Fibroblast of skin of left biceps (primary cell): ENCODE results near the gene IL15RA.

ENCODE experiments used
- DNase-seq, 2 experiments: peaks; one replicate each; pipeline ENCODE4 v3.0.0-alpha.2; 2013; ENCODE audit warnings: low read depth in 2 of 2

Gene IL15RA

DNA sequence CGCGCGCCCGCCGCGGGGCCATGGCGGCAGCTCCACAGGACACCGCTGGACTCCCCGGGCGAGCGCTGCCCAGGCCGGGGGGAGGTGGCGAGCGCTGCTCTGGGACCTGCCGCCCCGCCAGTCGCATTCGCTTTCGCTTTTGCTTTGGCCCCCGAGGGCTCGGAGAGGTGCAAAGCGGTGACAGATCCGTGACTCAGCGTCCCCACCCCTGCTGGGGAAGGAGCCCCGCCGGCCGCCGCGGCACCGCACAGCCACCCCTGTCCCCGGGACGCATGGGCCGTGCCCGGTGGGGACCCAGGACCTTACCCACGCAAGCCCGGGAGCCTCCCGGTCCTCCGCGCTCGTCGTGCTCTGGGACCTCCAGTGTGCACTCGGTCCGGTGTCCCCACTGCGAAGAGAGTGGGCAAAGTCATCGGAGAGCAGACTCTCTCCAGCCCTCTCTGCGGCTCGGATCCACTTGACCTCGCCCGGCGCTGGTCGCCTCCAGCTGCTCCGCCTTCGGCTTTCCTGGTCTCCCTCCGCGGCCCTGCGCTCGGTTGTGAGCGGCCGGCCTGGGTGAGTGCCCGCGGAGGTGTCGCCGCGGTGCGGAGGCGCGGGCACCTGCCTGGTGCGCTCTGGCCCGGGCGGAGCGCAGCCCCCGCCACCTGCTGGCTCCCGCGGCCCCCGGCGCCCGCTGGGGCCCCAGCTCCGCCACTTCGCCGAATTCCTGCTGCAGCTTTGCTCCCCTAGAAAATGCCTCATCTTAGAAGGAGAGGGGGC, at the start of gene IL15RA:
Gene IL15RA (minus strand): TSS at position 73 of the 759 bp plus-strand sequence. CDS start 51 bp downstream, at position 22.
- no peak for DNase-seq

DNA sequence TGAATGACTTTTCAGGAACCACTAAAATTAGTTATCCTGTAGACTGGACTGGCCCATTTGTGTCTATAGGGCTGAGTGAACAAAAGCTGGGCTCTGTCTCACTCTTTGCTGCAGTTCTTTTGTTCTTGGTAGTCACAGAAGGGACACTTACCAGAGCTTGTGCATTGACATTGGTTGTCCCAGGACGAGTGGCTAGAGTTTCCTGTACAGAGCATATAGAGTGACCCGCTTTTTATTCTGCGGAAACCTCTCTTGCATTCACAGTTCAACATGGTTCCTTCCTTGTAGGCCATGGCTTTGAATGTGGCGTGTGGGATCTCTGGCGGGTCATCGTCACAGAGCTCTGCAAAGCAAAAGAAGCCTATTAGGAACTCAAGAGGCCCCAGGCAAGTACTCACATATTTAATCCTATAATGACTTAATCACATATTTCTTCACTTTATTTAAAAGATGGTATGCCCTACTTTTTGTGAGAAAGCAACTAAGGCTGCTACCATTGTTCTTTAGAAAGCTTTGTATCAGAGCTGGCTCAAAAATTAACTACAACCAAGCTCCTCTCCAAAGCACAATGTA, 48.4 kb upstream of the IL15RA start:
- no peak for DNase-seq

DNA sequence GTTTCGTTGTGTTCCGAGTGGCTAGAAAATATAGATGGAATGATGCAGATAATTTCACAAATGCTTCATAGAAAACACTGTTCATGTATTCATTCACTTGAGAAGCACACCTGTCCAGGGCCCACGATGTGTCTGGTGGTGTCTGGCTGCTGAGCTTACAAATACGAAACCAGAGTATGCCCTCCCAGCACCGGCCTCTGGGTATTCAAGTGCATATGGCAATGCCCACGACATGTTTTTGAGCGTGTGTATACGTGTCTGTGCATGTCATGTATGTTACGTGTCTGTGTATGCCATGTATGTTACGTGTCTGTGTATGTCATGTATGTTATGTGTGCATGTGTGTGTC, 47.0 kb upstream of the IL15RA start:
- DNase-seq: no peak

DNA sequence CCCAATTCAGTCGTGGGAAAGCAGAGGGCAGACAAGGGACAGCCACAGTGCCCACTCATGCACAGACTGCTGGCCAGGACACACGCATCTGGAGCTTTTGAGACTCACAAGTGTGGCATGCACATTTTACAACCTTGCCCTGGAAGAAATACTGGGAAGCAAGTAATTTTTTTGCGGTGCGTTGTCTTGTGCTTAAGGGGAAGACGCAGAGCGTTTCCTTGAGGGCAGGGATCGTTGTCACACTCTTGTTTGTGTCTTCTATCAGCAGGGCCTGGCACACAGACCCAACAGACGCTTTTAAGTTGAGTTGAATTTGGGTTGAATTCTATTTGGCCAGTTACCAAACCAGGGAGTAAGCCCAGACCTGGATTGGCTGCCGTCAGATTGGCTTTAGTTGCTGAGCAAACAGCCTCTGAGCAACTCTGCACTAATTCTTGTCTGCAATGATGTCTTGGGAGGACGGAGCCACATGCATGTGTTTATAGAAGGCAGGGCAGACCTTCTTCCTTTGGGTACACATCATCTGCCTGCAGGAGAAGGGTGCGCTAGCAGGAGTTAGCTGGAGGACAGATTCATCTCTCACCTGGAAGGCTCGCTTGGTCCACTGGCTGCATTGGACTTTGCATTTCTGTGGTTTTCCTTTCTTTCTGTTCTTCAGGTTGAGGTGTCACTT, 46.5 kb upstream of the IL15RA start:
- DNase-seq: no peak

- DNase-seq: no peak
Measured at GRCh38 chr10:6022660-6023059, 45.3 kb upstream of the IL15RA start.

DNA sequence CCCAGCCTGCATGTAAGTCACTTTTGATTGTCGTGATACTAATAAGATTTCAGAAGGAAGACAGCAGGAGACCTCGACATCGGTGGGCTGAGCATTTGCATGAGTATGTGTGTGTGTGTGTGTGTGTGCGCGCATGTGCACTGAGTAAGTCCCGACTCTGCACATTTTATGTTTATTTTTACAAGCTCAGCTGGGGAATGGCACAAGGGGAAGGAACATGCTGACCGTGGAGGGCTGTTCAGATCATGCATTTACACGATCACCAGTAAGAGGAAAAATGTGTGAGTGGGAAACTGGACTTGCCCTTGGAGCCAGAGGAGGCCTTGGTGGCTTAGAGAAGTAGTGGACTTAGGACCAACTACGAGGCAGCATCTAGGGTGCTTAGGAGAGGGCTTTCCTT, 43.5 kb upstream of the IL15RA start:
- DNase-seq: no peak

DNA sequence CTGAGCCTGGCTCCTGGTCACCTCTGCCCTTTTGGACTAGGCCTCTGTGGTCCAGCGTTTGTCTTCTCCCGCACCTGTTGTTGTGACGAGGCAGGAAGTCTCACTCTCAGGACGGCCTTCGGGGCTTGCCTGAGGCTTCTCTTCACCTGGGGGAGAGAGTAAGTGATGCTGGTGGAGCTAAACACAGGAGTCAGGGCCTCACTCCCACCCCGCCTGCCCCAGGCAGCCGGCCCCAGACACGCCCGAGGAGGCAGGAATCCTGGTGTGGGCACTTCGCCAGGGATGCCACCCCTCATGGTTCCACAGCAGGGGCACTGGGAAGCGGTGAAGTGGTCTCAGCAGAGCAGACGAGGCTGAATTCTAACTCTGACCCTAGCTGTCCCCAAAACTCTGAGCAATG, 42.5 kb upstream of the IL15RA start:
- no peak for DNase-seq

- no peak for DNase-seq
Measured at GRCh38 chr10:6019010-6019782, 41.9 kb upstream of the IL15RA start.

DNA sequence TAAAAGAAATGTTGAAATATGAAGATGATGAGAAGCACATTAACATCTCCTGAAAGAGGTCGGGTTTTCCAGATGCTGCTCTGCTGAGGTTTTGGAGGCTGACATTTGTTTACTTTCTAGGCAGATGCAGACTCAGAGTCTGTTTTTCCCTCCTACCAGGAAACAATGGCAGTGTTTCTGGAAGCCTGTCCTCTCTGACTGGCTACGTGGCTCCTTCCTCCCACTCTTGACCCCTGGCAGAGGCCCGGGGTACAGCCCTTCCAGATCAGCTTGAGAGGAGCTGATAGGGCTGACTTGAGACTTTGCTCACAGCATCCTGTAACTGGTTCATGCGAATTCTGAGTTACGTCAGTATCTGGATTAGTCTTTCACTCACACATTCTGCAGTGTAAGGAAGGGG, 41.1 kb upstream of the IL15RA start:
- DNase-seq: no peak

- no peak for DNase-seq
Measured at GRCh38 chr10:6017781-6018354, 40.5 kb upstream of the IL15RA start.

- peak; percentile 2 to 8 for DNase-seq
Measured at GRCh38 chr10:6014241-6014761, 37.0 kb upstream of the IL15RA start.

DNA sequence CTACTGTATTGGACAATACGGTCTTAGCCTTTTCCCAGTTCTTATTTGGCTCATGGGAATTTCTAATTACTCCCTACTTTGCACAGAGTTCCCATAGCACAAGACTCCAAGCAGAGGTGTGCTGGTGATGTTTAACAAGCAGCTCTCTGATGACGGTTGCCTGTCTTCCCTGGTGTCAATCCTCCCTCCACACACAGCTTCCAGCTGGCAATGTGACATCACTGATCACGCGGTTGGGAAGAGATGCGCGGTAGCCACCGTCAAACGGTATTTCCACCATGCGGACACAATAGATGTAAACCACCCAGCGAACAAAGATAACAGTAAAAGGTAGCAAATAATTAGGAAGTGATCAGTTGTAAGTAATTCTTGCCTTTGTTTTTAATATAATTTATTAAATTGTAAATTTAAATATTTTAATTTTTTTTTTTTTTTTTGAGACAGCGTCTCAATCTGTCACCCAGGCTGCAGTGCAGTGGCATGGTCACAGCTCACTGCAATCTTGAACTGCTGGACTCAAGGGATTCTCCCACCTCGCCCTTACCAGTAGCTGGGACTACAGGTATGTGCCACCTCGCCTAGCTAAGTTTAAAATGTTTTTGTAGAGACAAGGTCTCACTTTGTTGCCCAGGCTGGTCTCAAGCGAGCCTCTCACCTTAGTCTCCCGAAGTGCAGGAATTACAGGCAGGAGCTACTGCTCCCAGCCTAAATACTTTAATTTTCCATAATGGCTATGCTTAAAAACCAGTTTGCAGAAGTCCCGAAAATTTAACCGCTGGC, 36.3 kb upstream of the IL15RA start:
- DNase-seq: no peak

GRCh38 chr10:6012121-6012905, 35.0 kb upstream of the IL15RA start:
- no peak for DNase-seq

- no peak for DNase-seq
Measured at GRCh38 chr10:6011558-6011957, 34.2 kb upstream of the IL15RA start.

DNA sequence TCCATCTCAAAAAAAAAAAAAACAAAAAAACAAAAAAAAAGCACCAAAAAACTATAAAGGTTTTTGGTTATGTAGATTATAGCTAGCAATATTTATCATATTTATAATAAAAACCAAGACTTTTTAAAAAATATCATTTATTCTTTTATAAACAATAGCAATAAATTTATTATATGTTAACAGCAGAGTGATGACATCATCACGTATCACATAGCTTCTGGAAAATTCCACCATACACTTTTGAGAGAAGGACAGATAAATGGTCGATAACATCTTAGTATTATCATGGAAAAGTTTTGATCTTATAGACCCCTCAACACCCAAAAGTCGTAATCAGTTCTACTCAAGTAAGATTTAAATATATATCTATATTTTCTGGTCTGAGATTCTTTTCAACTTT, 33.2 kb upstream of the IL15RA start:
- no peak for DNase-seq

- DNase-seq: no peak
Measured at GRCh38 chr10:6009961-6010360, 32.6 kb upstream of the IL15RA start.

DNA sequence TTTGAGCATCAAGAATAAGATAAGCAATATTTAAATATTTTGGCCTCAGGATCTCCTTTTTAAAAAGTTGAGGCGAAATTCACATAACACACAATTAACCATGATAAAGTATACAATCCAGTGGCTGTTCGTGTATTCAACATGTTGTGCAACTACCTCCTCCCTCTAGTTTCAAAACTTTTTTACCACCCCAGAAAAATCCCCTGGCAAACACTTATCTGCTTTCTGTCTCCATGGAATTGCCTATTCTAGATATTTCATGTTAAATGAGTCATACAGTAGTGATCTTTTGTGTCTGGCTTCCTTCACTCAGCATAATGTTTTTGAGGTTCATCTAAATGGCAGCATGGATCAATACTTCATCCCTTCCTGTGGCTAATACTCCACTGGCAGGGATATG, 31.8 kb upstream of the IL15RA start:
- peak in 1 of 2 experiments; percentile 10 for DNase-seq

GRCh38 chr10:6008497-6009142, 31.3 kb upstream of the IL15RA start:
- DNase-seq: no peak

GRCh38 chr10:6006991-6007390, 29.6 kb upstream of the IL15RA start:
- DNase-seq: no peak

DNA sequence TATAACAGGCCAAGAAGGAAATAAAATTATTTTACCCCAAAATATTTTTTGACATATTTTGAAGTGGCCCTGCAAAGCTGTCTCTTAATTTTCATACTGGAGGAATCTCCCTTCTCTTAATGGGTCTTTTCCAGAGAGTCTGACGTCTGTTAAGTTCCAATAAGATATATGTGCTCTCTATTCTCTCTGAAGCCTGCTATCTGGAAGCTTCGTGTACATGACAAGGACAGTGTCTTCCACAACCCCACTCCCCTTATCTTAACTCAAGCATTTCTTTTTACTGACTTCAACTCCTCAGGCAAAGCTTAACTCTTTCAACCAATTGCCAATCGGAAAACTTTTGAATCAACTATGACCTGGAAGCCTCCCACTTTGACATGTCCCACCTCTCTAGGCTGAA, 29.2 kb upstream of the IL15RA start:
- DNase-seq: no peak
